Panc1 (cell line): ENCODE results near the gene S100B. TPM values are rescaled to one million over a fixed set of nuclear protein-coding genes. Genes with fewer than 3 reads are reported as not detected.

Experiments used
- ATAC-seq: fragments of 200-7000 bp; cut with Tn5 transposase; 2 replicates; pipeline ENCODE4 v1.9.1; 2020; ENCODE audit warnings: mild to moderate bottlenecking, moderate library complexity
- BruUV-seq: library from RNA; stranded (reverse); fragments of 400-500 nt; replicated peaks from 2 replicates; lab custom pipeline; 2021; lab: Mats Ljungman, UMichigan
- CTCF ChIA-PET: fragments of 300-600 bp; sonication (Branson Sonifier 250); formaldehyde crosslinking; loops from one replicate; lab custom pipeline; 2022; ENCODE audit warnings: antibody characterized with exemption; lab: Charles Lee
- POLR2A ChIA-PET: fragments of 300-600 bp; sonication (Branson Sonifier 250); formaldehyde crosslinking; loops from one replicate; lab custom pipeline; 2022; ENCODE audit warnings: antibody characterized with exemption; lab: Charles Lee
- DNase-seq: peaks from one replicate; pipeline ENCODE4 v3.0.0-alpha.2; 2010; ENCODE audit warnings: low read depth, low spot score
- H3K27ac ChIP-seq: 2 replicates; pipeline ENCODE4 v1.5.1; 2011; ENCODE audit warnings: mild to moderate bottlenecking, low read length, inconsistent platforms
- H3K27me3 ChIP-seq: fragments of 200-500 bp; sonication (Bioruptor generic); 2 replicates; pipeline ENCODE4 v1.6.0; 2014; ENCODE audit warnings: low read length, inconsistent platforms; ENCODE audit not compliant: control insufficient read depth, insufficient read depth
- H3K36me3 ChIP-seq: fragments of 200-500 bp; sonication (Bioruptor generic); 2 replicates; pipeline ENCODE4 v1.5.1; 2014; ENCODE audit warnings: inconsistent platforms, mild to moderate bottlenecking, low read length, moderate library complexity; ENCODE audit not compliant: control insufficient read depth, insufficient read depth
- H3K4me1 ChIP-seq: 2 replicates; pipeline ENCODE4 v1.5.1; 2011; ENCODE audit warnings: inconsistent platforms, mild to moderate bottlenecking, low read length, moderate library complexity; ENCODE audit not compliant: control insufficient read depth, insufficient read depth
- H3K4me3 ChIP-seq, 2 experiments: 2 replicates each; pipeline ENCODE4 v1.5.1; 2011 to 2012; ENCODE audit warnings: low read depth in 2 of 2, low read length in 2 of 2, mild to moderate bottlenecking in 2 of 2, inconsistent platforms in 1 of 2, moderate library complexity in 1 of 2
- H3K9me3 ChIP-seq: fragments of 200-500 bp; sonication (Bioruptor generic); 2 replicates; pipeline ENCODE4 v1.5.1; 2014; ENCODE audit warnings: low read depth, mild to moderate bottlenecking, inconsistent platforms, low read length, moderate library complexity; ENCODE audit not compliant: control insufficient read depth, insufficient read depth
- POLR2AphosphoS5 ChIP-seq: IDR thresholded peaks from 2 replicates; pipeline ENCODE4 v1.6.1; 2012; ENCODE audit warnings: mild to moderate bottlenecking, low read depth, low read length, moderate library complexity
- SIN3A ChIP-seq: IDR thresholded peaks from 2 replicates; pipeline ENCODE4 v1.6.1; 2012; ENCODE audit warnings: low read depth, mild to moderate bottlenecking, low read length, moderate library complexity, borderline replicate concordance; ENCODE audit not compliant: insufficient read depth
- TCF7L2 ChIP-seq: IDR thresholded peaks from 2 replicates; pipeline ENCODE4 v1.6.1; 2011; ENCODE audit warnings: mild to moderate bottlenecking, low read depth, low read length, inconsistent platforms
- in situ Hi-C: cut with HindIII; loops from 2 replicates; pipeline ENCODE4 v1.10.0; 2016; ENCODE audit warnings: low sequenced_read_pairs, low pct_unique_long_range_greater_than_20kb
- intact Hi-C: fragments of 100-400 bp; cut with micrococcal nuclease; formaldehyde crosslinking; loops from one replicate; pipeline ENCODE4 v1.10.0; 2022; ENCODE audit not compliant: unreplicated experiment
- total RNA-seq: library from RNA; stranded (reverse); gene quantifications from one replicate; pipeline ENCODE4 v1.2.1, GENCODE V29; 2021; ENCODE audit not compliant: unreplicated experiment
- TF ChIP-seq, protein P1 (sequence below), 2 experiments: IDR thresholded peaks; 2 replicates each; pipeline ENCODE4 v1.6.1; 2011 to 2012; ENCODE audit warnings: low read depth in 2 of 2, control low read depth in 1 of 2, low read length in 1 of 2, mild to moderate bottlenecking in 1 of 2, moderate library complexity in 1 of 2; ENCODE audit not compliant: insufficient read depth in 1 of 2
- TF ChIP-seq, protein P2 (sequence below): fragments of 450-650 bp; IDR thresholded peaks from 2 replicates; pipeline ENCODE4 v1.5.1; 2017; ENCODE audit warnings: mild to moderate bottlenecking

Gene S100B
- total RNA-seq, 1 experiment from 2014 or later: not detected

DNA sequence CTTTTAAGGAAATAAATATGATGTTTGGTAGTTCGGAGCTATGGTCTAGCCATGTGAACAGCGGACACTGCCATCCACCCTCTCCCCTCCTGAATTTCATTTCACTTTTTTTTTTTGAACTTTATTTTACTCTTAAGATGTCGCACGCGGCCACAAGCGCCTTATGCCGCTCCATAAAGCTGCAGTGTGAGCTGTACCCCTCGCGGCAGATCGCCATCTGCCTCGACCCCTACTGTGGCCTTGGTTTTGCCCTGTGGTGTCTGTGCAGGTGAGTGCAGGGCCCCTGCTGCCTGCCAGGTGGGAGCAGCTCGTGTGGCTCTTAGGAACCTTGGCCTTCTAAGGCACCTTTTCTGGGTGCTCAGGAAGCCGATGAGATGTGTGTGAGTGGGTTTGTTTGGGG lies 48.1 kb downstream of the S100B start:
- H3K36me3 ChIP-seq: no peaks in the 10 kb centered on the region; the same call in 1 of the 2 replicates
- no peak overlapping the region for H3K4me3 ChIP-seq
- intact Hi-C loops: no loop called here
- ATAC-seq (no peak), DNase-seq (no peak)
- BruUV-seq: no TSS peak
- H3K27me3 ChIP-seq: no peaks in the 10 kb centered on the region
- in situ Hi-C loops: no loop called here
- H3K4me1 ChIP-seq: no peaks in the 10 kb centered on the region
- H3K27ac ChIP-seq: no peak overlapping the region
- ChIA-PET POLR2A (no interaction called here), CTCF (no interaction called here)
- TF ChIP-seq POLR2AphosphoS5 (no peak), TCF7L2 (no peak), SIN3A (no peak)
- TF ChIP-seq, protein P1, sequence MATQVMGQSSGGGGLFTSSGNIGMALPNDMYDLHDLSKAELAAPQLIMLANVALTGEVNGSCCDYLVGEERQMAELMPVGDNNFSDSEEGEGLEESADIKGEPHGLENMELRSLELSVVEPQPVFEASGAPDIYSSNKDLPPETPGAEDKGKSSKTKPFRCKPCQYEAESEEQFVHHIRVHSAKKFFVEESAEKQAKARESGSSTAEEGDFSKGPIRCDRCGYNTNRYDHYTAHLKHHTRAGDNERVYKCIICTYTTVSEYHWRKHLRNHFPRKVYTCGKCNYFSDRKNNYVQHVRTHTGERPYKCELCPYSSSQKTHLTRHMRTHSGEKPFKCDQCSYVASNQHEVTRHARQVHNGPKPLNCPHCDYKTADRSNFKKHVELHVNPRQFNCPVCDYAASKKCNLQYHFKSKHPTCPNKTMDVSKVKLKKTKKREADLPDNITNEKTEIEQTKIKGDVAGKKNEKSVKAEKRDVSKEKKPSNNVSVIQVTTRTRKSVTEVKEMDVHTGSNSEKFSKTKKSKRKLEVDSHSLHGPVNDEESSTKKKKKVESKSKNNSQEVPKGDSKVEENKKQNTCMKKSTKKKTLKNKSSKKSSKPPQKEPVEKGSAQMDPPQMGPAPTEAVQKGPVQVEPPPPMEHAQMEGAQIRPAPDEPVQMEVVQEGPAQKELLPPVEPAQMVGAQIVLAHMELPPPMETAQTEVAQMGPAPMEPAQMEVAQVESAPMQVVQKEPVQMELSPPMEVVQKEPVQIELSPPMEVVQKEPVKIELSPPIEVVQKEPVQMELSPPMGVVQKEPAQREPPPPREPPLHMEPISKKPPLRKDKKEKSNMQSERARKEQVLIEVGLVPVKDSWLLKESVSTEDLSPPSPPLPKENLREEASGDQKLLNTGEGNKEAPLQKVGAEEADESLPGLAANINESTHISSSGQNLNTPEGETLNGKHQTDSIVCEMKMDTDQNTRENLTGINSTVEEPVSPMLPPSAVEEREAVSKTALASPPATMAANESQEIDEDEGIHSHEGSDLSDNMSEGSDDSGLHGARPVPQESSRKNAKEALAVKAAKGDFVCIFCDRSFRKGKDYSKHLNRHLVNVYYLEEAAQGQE (IDR thresholded peaks at IDR 0.05; ENCODE audit: insufficient read depth in 1 of 2, low read depth in 2 of 2, low read length in 1 of 2): no peak
- TF ChIP-seq, protein P2, sequence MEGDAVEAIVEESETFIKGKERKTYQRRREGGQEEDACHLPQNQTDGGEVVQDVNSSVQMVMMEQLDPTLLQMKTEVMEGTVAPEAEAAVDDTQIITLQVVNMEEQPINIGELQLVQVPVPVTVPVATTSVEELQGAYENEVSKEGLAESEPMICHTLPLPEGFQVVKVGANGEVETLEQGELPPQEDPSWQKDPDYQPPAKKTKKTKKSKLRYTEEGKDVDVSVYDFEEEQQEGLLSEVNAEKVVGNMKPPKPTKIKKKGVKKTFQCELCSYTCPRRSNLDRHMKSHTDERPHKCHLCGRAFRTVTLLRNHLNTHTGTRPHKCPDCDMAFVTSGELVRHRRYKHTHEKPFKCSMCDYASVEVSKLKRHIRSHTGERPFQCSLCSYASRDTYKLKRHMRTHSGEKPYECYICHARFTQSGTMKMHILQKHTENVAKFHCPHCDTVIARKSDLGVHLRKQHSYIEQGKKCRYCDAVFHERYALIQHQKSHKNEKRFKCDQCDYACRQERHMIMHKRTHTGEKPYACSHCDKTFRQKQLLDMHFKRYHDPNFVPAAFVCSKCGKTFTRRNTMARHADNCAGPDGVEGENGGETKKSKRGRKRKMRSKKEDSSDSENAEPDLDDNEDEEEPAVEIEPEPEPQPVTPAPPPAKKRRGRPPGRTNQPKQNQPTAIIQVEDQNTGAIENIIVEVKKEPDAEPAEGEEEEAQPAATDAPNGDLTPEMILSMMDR: no peak
- no peaks in the 10 kb centered on the region for H3K9me3 ChIP-seq

DNA sequence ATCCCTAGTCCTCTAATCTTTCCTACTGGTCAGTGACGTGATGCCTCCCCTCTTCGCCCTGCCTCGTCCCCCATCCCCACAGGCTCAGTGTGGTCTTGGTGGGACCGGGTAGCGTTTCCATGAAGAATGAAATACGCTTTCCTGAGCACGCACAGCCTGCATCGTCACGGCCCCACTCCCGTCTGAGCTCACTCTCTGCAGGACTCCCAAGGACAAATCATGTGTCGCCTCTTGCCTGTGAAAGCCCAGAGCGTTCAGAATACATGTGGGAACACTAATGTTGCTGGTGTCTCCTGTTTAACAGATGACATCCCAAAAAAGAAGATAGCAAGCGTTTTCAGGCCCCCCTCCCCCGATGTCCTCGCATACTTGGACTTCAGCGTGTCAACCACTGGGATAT lies 49.2 kb downstream of the S100B start:
- CTCF ChIA-PET: no interaction called here
- in situ Hi-C loops (no loop called here), intact Hi-C loops (no loop called here)
- H3K27ac ChIP-seq: no peak overlapping the region
- ATAC-seq: no peak
- TF ChIP-seq TCF7L2 (no peak), POLR2AphosphoS5 (no peak)
- H3K4me1 ChIP-seq: no peaks in the 10 kb centered on the region
- H3K36me3 ChIP-seq: no peaks in the 10 kb centered on the region; the same call in 1 of the 2 replicates
- BruUV-seq: no TSS peak
- no peaks in the 10 kb centered on the region for H3K9me3 ChIP-seq
- H3K4me3 ChIP-seq: no peak overlapping the region
- no peaks in the 10 kb centered on the region for H3K27me3 ChIP-seq
- DNase-seq: no peak
- POLR2A ChIA-PET: interaction anchor here (0.6 kb wide), 1 partner anchor 88 kb away, joined by 4 read pairs; no protein-coding TSS in a partner anchor

DNA sequence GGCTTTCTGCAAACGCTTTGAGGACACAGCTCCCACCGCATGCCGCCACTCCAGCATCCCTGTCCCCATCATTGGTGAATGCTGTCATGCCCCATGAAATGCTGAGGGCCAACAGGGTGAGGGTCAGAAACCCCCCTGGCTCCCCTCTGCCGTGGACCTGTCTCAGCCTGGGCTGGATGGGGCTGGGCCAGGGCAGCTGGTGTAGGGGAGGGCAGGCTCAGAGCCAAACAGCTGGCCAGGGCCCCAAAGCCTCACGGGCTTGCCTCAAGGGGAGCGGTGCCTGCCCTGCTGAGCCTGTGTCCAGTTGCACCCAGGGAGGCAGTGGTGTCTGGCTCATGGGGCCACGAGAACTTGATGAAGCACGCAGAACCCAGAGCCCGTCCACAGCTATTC lies 49.7 kb downstream of the S100B start:
- no peaks in the 10 kb centered on the region for H3K27me3 ChIP-seq
- CTCF ChIA-PET: no interaction called here
- TF ChIP-seq, protein P1 (IDR thresholded peaks at IDR 0.05; ENCODE audit: insufficient read depth in 1 of 2, low read depth in 2 of 2, low read length in 1 of 2): no peak
- no peak for TF ChIP-seq POLR2AphosphoS5
- TF ChIP-seq, protein P2: no peak
- TF ChIP-seq TCF7L2: no peak
- TF ChIP-seq SIN3A: no peak
- in situ Hi-C loops: no loop called here
- ATAC-seq: no peak
- no peaks in the 10 kb centered on the region; the same call in 1 of the 2 replicates for H3K36me3 ChIP-seq
- POLR2A ChIA-PET: interaction anchor here (0.6 kb wide), 1 partner anchor 88 kb away, joined by 4 read pairs; no protein-coding TSS in a partner anchor
- no TSS peak for BruUV-seq
- H3K27ac ChIP-seq: no peak overlapping the region
- DNase-seq: no peak
- H3K9me3 ChIP-seq: no peaks in the 10 kb centered on the region
- intact Hi-C loops: no loop called here
- H3K4me3 ChIP-seq: no peak overlapping the region
- H3K4me1 ChIP-seq: no peaks in the 10 kb centered on the region
